Measurements from ENCODE around the gene APOC4.

Gene APOC4

DNA sequence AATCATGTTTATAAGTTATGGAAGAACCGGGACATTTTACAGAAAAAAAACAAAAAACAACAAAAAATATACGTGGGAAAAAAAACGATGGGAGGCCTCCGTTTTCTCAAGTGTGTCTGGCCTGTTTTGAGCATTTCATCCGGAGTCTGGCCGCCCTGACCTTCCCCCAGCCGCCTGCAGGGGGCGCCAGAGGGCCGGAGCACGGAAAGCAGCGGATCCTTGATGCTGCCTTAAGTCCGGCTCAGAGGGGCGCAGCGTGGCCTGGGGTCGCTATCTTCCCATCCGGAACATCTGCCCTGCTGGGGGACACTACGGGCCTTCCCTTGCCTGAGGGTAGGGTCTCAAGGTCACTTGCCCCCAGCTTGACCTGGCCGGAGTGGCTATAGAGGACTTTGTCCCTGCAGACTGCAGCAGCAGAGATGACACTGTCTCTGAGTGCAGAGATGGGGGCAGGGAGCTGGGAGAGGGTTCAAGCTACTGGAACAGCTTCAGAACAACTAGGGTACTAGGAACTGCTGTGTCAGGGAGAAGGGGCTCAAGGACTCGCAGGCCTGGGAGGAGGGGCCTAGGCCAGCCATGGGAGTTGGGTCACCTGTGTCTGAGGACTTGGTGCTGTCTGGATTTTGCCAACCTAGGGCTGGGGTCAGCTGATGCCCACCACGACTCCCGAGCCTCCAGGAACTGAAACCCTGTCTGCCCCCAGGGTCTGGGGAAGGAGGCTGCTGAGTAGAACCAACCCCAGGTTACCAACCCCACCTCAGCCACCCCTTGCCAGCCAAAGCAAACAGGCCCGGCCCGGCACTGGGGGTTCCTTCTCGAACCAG, 38.2 kb upstream of the APOC4 start (continued):
- TF ChIP-seq HOXC10 (CRISPR knock-in tag; IDR thresholded peaks at IDR 0.05): no peak
- no peak for TF ChIP-seq ZNF24 (tag by site-specific recombination; IDR thresholded peaks at IDR 0.05)
- no peak for TF ChIP-seq ZNF596 (tag by site-specific recombination; IDR thresholded peaks at IDR 0.05)
- TF ChIP-seq ZNF157 (tag by site-specific recombination; IDR thresholded peaks at IDR 0.05): no peak
- TF ChIP-seq ZSCAN30 (tag by site-specific recombination; IDR thresholded peaks at IDR 0.05): no peak
- TF ChIP-seq ZNF155 (tag by site-specific recombination; IDR thresholded peaks at IDR 0.05): no peak
- no peak for TF ChIP-seq TRIM28 (IDR thresholded peaks at IDR 0.05; ENCODE audit: borderline replicate concordance, low read length)
- TF ChIP-seq, protein P1, sequence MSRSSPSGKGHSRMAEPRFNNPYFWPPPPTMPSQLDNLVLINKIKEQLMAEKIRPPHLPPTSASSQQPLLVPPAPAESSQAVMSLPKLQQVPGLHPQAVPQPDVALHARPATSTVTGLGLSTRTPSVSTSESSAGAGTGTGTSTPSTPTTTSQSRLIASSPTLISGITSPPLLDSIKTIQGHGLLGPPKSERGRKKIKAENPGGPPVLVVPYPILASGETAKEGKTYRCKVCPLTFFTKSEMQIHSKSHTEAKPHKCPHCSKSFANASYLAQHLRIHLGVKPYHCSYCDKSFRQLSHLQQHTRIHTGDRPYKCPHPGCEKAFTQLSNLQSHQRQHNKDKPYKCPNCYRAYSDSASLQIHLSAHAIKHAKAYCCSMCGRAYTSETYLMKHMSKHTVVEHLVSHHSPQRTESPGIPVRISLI (tag by site-specific recombination; IDR thresholded peaks at IDR 0.05): no peak
- TF ChIP-seq ZNF514 (tag by site-specific recombination; IDR thresholded peaks at IDR 0.05): no peak
- TF ChIP-seq ZSCAN5A (tag by site-specific recombination; IDR thresholded peaks at IDR 0.05): no peak
- TF ChIP-seq PRDM6 (tag by site-specific recombination; IDR thresholded peaks at IDR 0.05): no peak

DNA sequence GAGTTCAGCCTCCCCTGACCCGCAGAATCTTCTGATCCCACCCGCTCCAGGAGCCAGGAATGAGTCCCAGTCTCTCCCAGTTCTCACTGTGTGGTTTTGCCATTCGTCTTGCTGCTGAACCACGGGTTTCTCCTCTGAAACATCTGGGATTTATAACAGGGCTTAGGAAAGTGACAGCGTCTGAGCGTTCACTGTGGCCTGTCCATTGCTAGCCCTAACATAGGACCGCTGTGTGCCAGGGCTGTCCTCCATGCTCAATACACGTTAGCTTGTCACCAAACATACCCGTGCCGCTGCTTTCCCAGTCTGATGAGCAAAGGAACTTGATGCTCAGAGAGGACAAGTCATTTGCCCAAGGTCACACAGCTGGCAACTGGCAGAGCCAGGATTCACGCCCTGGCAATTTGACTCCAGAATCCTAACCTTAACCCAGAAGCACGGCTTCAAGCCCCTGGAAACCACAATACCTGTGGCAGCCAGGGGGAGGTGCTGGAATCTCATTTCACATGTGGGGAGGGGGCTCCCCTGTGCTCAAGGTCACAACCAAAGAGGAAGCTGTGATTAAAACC, 37.5 kb upstream of the APOC4 start:
- TF ChIP-seq, protein P2, sequence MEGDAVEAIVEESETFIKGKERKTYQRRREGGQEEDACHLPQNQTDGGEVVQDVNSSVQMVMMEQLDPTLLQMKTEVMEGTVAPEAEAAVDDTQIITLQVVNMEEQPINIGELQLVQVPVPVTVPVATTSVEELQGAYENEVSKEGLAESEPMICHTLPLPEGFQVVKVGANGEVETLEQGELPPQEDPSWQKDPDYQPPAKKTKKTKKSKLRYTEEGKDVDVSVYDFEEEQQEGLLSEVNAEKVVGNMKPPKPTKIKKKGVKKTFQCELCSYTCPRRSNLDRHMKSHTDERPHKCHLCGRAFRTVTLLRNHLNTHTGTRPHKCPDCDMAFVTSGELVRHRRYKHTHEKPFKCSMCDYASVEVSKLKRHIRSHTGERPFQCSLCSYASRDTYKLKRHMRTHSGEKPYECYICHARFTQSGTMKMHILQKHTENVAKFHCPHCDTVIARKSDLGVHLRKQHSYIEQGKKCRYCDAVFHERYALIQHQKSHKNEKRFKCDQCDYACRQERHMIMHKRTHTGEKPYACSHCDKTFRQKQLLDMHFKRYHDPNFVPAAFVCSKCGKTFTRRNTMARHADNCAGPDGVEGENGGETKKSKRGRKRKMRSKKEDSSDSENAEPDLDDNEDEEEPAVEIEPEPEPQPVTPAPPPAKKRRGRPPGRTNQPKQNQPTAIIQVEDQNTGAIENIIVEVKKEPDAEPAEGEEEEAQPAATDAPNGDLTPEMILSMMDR (tag by site-specific recombination; IDR thresholded peaks at IDR 0.05): peak; percentile 32
- no peak for TF ChIP-seq ZNF830 (tag by site-specific recombination; IDR thresholded peaks at IDR 0.05; ENCODE audit: low read depth)
- peak; percentile 89 for TF ChIP-seq ZNF768 (tag by site-specific recombination; IDR thresholded peaks at IDR 0.05)
- POLR2A ChIA-PET: interaction anchor here (0.5 to 1.2 kb wide), 2 partner anchors 14 to 384 kb away, joined by 4 to 5 read pairs; partner anchors contain the start of gene TOMM40
- no peaks in the 10 kb centered on the region for H3K9me3 ChIP-seq (ENCODE audit: control insufficient read depth, insufficient read depth, low read depth, low read length)
- peaks cover 6% of the 10 kb centered on the region; the same call in 1 of the 2 replicates for H3K4me1 ChIP-seq (ENCODE audit: control insufficient read depth, insufficient read depth, low read length)
- CTCF ChIA-PET: interaction anchor here (0.5 to 5.0 kb wide), 31 partner anchors 9 to 621 kb away, joined by 3 to 101 read pairs (median 4); partner anchors contain the start of genes APOC1, APOC2, CLPTM1 and TOMM40
- H3K4me3 ChIP-seq (ENCODE audit: low read depth, low read length): no peak overlapping the region
- no peak overlapping the region for H3K27ac ChIP-seq (ENCODE audit: extremely low read depth, low read depth, low read length)
- peaks cover 15 to 30% of the 10 kb centered on the region in 2 experiments; a peak in 2 of 3 replicates for H3K36me3 ChIP-seq (ENCODE audit: control insufficient read depth in 2 of 2, insufficient read depth in 1 of 2, low read length in 2 of 2)
